Fibroblast of lung (primary cell): ENCODE data around the gene CPN1.

ENCODE experiments used
- CTCF ChIP-seq, 2 donors: IDR thresholded peaks in 1 of 2; conservative IDR thresholded peaks in 1 of 2; 1 replicate in 1 of 2; 2 replicates in 1 of 2; pipeline ENCODE4 v1.5.1; 2011 to 2012; ENCODE audit warnings: low read length in 2 of 2, control low read depth in 1 of 2, inconsistent platforms in 1 of 2, low read depth in 1 of 2, mild to moderate bottlenecking in 1 of 2
- EZH2 ChIP-seq: IDR thresholded peaks from 2 replicates; pipeline ENCODE4 v1.5.1; 2012; ENCODE audit warnings: low read length, control low read depth, mild to moderate bottlenecking; ENCODE audit errors: missing control alignments

GRCh38 chr10:100019787-100020141, 61.9 kb downstream of the CPN1 start:
- no peak for TF ChIP-seq EZH2
- peak in 1 of 2 donors; percentile 12 for TF ChIP-seq CTCF (conservative IDR thresholded peaks at IDR 0.05 in 1 of 2, IDR thresholded peaks at IDR 0.05 in 1 of 2; ENCODE audit: low read depth in 1 of 2, low read length in 2 of 2)
